ENCODE data around the gene CCNL1.

GRCh38 chr3:157098121-157098822 is 61.7 kb downstream of the CCNL1 start:
- TF ChIP-seq CTCF (conservative IDR thresholded peaks at IDR 0.05) (no peak), ZFX (IDR thresholded peaks at IDR 0.05) (no peak)
